Keratinocyte (primary cell): ENCODE results near the gene DMD. TPM values are rescaled to one million over a fixed set of nuclear protein-coding genes. Genes with fewer than 3 reads are reported as not detected.

ENCODE experiments used
- DNase-seq: peaks from one replicate; pipeline ENCODE4 v3.0.0-alpha.2; 2011; ENCODE audit warnings: low read depth, missing footprints, low spot score
- FAIRE-seq: peaks from 2 replicates; lab custom pipeline; 2011; peaks lifted over from hg19 to GRCh38; lab: Jason Lieb, UNC
- H2AFZ ChIP-seq: 2 replicates; pipeline ENCODE4 v1.6.0; 2012; ENCODE audit warnings: low read length, control low read depth, inconsistent platforms; ENCODE audit not compliant: control insufficient read depth
- H3K27ac ChIP-seq: 2 replicates; pipeline ENCODE4 v1.5.1; 2011; ENCODE audit warnings: low read length; ENCODE audit not compliant: control insufficient read depth, insufficient read depth
- H3K27me3 ChIP-seq: 3 replicates; pipeline ENCODE4 v1.6.0; 2011; ENCODE audit warnings: low read length; ENCODE audit not compliant: control insufficient read depth, insufficient read depth; ENCODE audit errors: extremely low read depth
- H3K36me3 ChIP-seq, 2 experiments: 2 replicates in 1 of 2; 3 replicates in 1 of 2; pipeline ENCODE4 v1.5.1; 2011; ENCODE audit warnings: low read length in 2 of 2, mild to moderate bottlenecking in 1 of 2; ENCODE audit not compliant: control insufficient read depth in 2 of 2, insufficient read depth in 2 of 2; ENCODE audit errors: extremely low read depth in 1 of 2
- H3K4me1 ChIP-seq: 3 replicates; pipeline ENCODE4 v1.5.1; 2011; ENCODE audit warnings: low read length; ENCODE audit not compliant: control insufficient read depth, insufficient read depth; ENCODE audit errors: extremely low read depth
- H3K4me2 ChIP-seq: 3 replicates; pipeline ENCODE4 v1.6.0; 2011; ENCODE audit warnings: low read depth, low read length; ENCODE audit not compliant: control insufficient read depth, insufficient read depth; ENCODE audit errors: extremely low read depth
- H3K4me3 ChIP-seq, 3 experiments: fragments of 200-600 bp in 1 of 3; sonication (generic) in 1 of 3; 2 replicates in 2 of 3; 3 replicates in 1 of 3; pipeline ENCODE4 v1.5.1; 2011 to 2016; ENCODE audit warnings: low read length in 3 of 3, mild to moderate bottlenecking in 3 of 3, control low read depth in 2 of 3, inconsistent platforms in 1 of 3, low read depth in 1 of 3, mixed read lengths in 1 of 3, mixed run types in 1 of 3, moderate library complexity in 1 of 3; ENCODE audit not compliant: control insufficient read depth in 2 of 3, insufficient read depth in 2 of 3; ENCODE audit errors: extremely low read depth in 1 of 3
- H3K79me2 ChIP-seq: 2 replicates; pipeline ENCODE4 v1.6.0; 2012; ENCODE audit warnings: low read length; ENCODE audit not compliant: control insufficient read depth, insufficient read depth
- H3K9ac ChIP-seq: 3 replicates; pipeline ENCODE4 v1.6.0; 2011; ENCODE audit warnings: low read length; ENCODE audit not compliant: control insufficient read depth, insufficient read depth; ENCODE audit errors: extremely low read depth
- H3K9me1 ChIP-seq: 3 replicates; pipeline ENCODE4 v1.6.0; 2011; ENCODE audit warnings: low read length; ENCODE audit not compliant: control insufficient read depth, insufficient read depth; ENCODE audit errors: extremely low read depth
- H3K9me3 ChIP-seq: 2 replicates; pipeline ENCODE4 v1.5.1; 2012; ENCODE audit warnings: low read depth, low read length; ENCODE audit not compliant: control insufficient read depth
- H4K20me1 ChIP-seq: 3 replicates; pipeline ENCODE4 v1.6.0; 2011; ENCODE audit warnings: low read length; ENCODE audit not compliant: control insufficient read depth, insufficient read depth; ENCODE audit errors: extremely low read depth
- EZH2 ChIP-seq: IDR thresholded peaks from one replicate; pipeline ENCODE4 v1.6.1; 2012; ENCODE audit warnings: inconsistent platforms, mild to moderate bottlenecking, low read length, moderate library complexity
- dilution Hi-C: fragments of 300-500 bp; cut with MboI; formaldehyde crosslinking; loops from one replicate; pipeline ENCODE4 v1.7.0; 2020; ENCODE audit warnings: low sequenced_read_pairs; ENCODE audit not compliant: extremely low pct_ligation_motif_present
- polyA plus RNA-seq, 5 experiments: library from polyadenylated mRNA; depleted of rRNA in 3 of 5; stranded (reverse) in 3 of 5; stranded (forward) in 1 of 5; unstranded in 1 of 5; fragments of >200 nt; gene quantifications; 1 replicate in 1 of 5; 2 replicates in 3 of 5; 3 replicates in 1 of 5; pipeline versions ENCODE4 v1.2.1 to v1.2.3, GENCODE V29; 2011 to 2012; ENCODE audit warnings: missing spikeins in 2 of 5, low read depth in 1 of 5, low replicate concordance in 1 of 5
- TF ChIP-seq, protein P1 (sequence below), 3 experiments: IDR thresholded peaks in 1 of 3; conservative IDR thresholded peaks in 1 of 3; optimal IDR thresholded peaks in 1 of 3; 2 replicates in 2 of 3; 3 replicates in 1 of 3; pipeline versions ENCODE3 to v1.5.1; 2011; ENCODE audit warnings: low read length in 3 of 3, mild to moderate bottlenecking in 3 of 3, moderate library complexity in 2 of 3, control low read depth in 1 of 3, inconsistent platforms in 1 of 3; ENCODE audit not compliant: insufficient read depth in 2 of 3; ENCODE audit errors: extremely low read depth in 1 of 3

Gene DMD
- polyA plus RNA-seq, 1 donor (not counting 4 experiments of a cell fraction or from before 2014, with no cell fraction given), result 8.9 TPM

DNA sequence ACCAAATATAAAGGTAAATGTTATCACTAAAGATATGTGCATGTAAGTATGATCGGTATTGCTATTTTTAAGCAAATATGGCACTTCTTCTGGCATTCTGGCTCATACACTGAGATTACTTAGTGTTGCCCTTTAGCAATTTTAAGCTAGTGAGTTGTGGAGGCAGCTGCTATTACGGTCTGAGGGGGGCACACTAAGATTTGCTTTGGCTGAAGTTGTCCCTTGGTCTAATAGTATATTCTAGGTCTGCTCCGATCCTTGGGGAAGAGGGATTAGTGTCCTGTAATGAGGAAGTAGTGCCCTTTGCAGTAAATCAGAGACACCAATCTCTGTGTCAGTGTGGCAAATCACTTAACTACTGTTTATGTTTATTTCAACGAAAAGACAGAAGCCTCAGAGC lies 1943.0 kb downstream of the DMD start:
- DNase-seq, result no peak
- Histone ChIP-seq H3K79me2 (no peaks in the 10 kb centered on the region), H3K9ac (no peak overlapping the region), H3K4me2 (no peak overlapping the region), H3K9me1 (no peaks in the 10 kb centered on the region), H2AFZ (no peak overlapping the region), H3K36me3 (no peaks in the 10 kb centered on the region), H3K4me1 (peaks cover 10% of the 10 kb centered on the region), H4K20me1 (no peaks in the 10 kb centered on the region), H3K27me3 (no peaks in the 10 kb centered on the region), H3K4me3 (no peak overlapping the region), H3K9me3 (no peaks in the 10 kb centered on the region), H3K27ac (no peak overlapping the region)
- dilution Hi-C loops, result no loop called here
- TF ChIP-seq EZH2, result no peak
- TF ChIP-seq, protein P1, sequence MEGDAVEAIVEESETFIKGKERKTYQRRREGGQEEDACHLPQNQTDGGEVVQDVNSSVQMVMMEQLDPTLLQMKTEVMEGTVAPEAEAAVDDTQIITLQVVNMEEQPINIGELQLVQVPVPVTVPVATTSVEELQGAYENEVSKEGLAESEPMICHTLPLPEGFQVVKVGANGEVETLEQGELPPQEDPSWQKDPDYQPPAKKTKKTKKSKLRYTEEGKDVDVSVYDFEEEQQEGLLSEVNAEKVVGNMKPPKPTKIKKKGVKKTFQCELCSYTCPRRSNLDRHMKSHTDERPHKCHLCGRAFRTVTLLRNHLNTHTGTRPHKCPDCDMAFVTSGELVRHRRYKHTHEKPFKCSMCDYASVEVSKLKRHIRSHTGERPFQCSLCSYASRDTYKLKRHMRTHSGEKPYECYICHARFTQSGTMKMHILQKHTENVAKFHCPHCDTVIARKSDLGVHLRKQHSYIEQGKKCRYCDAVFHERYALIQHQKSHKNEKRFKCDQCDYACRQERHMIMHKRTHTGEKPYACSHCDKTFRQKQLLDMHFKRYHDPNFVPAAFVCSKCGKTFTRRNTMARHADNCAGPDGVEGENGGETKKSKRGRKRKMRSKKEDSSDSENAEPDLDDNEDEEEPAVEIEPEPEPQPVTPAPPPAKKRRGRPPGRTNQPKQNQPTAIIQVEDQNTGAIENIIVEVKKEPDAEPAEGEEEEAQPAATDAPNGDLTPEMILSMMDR (optimal IDR thresholded peaks at IDR 0.05 in 1 of 3, IDR thresholded peaks at IDR 0.05 in 1 of 3, conservative IDR thresholded peaks at IDR 0.05 in 1 of 3; ENCODE audit: extremely low read depth in 1 of 3, insufficient read depth in 2 of 3, low read length in 3 of 3), result peak in 1 of 3 experiments; percentile 14
- FAIRE-seq, result no peak

DNA sequence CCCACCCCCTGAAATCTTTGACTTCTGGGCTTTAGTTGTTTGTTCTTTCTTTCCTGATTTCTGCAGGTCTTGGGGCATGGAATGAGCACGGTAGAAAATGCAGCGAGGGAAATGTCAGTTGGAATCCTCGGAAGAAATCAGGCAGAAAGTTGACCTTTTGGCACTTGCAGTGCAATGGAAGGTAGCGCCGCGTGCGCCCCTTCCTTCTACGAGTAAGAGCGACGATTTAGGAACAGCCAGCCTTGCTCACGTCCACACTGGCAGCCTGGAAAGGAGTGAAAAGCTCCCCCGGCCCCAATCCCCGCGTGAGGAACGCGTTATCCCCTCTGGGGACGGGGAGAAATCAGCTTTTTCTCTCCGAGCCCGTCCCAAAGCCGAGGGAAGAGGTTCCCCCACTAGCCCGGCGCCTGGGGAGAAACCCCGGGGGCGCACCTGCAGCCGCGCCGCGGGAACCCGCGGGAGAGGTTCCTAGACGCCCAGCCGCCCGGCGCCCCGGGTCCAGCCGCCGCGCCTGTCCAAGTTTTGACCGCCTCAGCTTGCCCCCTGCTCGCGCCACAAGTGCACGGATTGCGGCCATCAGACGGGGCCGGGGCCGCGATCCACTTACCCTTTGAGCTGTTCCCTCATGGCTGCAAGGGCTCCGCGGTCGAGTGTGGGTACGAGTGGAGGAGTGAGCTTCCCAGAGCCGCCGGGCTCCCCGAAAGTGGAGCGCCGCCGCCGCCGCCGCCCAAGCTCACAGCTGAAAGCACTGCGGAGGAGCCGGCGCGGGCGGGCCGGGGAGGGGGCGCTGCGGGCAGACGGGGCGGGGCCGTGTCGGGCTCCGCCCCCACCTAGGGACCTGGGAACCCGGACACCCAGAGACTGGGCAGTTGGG lies 1944.9 kb downstream of the DMD start:
- no peaks in the 10 kb centered on the region for H4K20me1 ChIP-seq
- no peaks in the 10 kb centered on the region for H3K9me3 ChIP-seq
- no peaks in the 10 kb centered on the region for H3K36me3 ChIP-seq
- TF ChIP-seq, protein P1 (optimal IDR thresholded peaks at IDR 0.05 in 1 of 3, IDR thresholded peaks at IDR 0.05 in 1 of 3, conservative IDR thresholded peaks at IDR 0.05 in 1 of 3; ENCODE audit: extremely low read depth in 1 of 3, insufficient read depth in 2 of 3, low read length in 3 of 3), result no peak
- TF ChIP-seq EZH2, result no peak
- no peak for DNase-seq
- H3K4me1 ChIP-seq, result peaks cover 5% of the 10 kb centered on the region
- peak overlapping the region; percentile 73 for H3K4me2 ChIP-seq
- H3K4me3 ChIP-seq, result peak overlapping the region; percentile 58 to 74 (median 67)
- FAIRE-seq, result no peak
- peak overlapping the region; percentile 47 for H3K27ac ChIP-seq
- peak overlapping the region; percentile 73 for H3K9ac ChIP-seq
- H2AFZ ChIP-seq, result peak overlapping the region; percentile 56
- no peaks in the 10 kb centered on the region for H3K79me2 ChIP-seq
- dilution Hi-C loops, result no loop called here
- no peaks in the 10 kb centered on the region for H3K27me3 ChIP-seq
- H3K9me1 ChIP-seq, result no peaks in the 10 kb centered on the region
